ENCODE results near the gene NR1D2. TPM values are rescaled to one million over a fixed set of nuclear protein-coding genes. Genes with fewer than 3 reads are reported as not detected.

NR1D2 gene
- polyA plus RNA-seq, 3 donors = 4.1 to 5.4 (median 5.3) TPM

DNA sequence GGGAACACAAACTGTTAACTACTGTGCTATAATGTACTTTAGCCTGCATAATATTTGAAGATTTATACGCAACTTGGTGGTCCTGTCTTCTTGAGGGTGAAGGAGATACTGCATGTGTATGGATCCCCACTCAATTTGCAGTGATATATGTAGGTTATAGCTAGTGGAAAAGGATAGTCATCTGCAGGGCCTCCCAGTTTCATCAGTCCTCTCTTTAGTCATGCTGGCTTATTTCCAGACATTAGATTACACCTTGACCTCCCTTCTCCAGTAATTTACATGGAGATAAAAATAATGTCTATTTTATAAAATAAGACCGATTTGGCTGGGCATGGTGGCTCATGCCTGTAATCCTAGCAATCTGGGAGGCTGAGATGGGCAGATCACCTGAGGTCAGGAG is 3.7 kb downstream of the NR1D2 start:
- no peak overlapping the region for H2AFZ ChIP-seq (ENCODE audit: insufficient read depth, low read depth, low read length, poor library complexity, severe bottlenecking)
- peaks cover 41% of the 10 kb centered on the region for H4K20me1 ChIP-seq (ENCODE audit: insufficient read depth, low read length)
- no peak overlapping the region for H3K4me3 Mint-ChIP-seq
- no peak overlapping the region for H3K4me2 ChIP-seq (replicated peaks; ENCODE audit: extremely low read depth, low read length, poor library complexity, severe bottlenecking)
- H3K9ac ChIP-seq (ENCODE audit: insufficient read depth, low read length, poor library complexity, severe bottlenecking) = no peak overlapping the region
- intact Hi-C loops (cut with micrococcal nuclease) = loop anchor here in 1 of 2 donors (10.0 kb wide), 2 partner anchors 744 to 1716 kb away; partner anchors contain the start of genes TOP2B and UBE2E2
- H3K36me3 Mint-ChIP-seq = peaks cover 4 to 5% of the 10 kb centered on the region in 2 donors
- H3K27me3 Mint-ChIP-seq (ENCODE audit: low read depth in 3 of 3) = peaks cover 7 to 9% (median 8%) of the 10 kb centered on the region in 3 donors
- no peaks in the 10 kb centered on the region for H3K36me3 ChIP-seq (replicated peaks in 1 of 2; ENCODE audit: control insufficient read depth in 1 of 2, insufficient read depth in 2 of 2, low read length in 2 of 2)
- H3K79me2 ChIP-seq (ENCODE audit: insufficient read depth, low read length) = peaks cover 40% of the 10 kb centered on the region
- H3K4me3 ChIP-seq (replicated peaks in 1 of 3; ENCODE audit: low read depth in 2 of 3, low read length in 3 of 3) = no peak overlapping the region
- H3K9me3 Mint-ChIP-seq = no peaks in the 10 kb centered on the region
- H3K4me1 Mint-ChIP-seq = peaks cover 35% of the 10 kb centered on the region
- WGBS (ENCODE audit: insufficient coverage) = no CpG with 5 or more reads among the region's 2 CpGs
- H3K27ac Mint-ChIP-seq = peak overlapping the region in 1 of 7 donors; percentile 43
- no peaks in the 10 kb centered on the region for H3K9me3 ChIP-seq (replicated peaks in 1 of 2; ENCODE audit: control insufficient read depth in 1 of 2, insufficient read depth in 1 of 2, low read length in 2 of 2)
- H3K27me3 ChIP-seq (ENCODE audit: control insufficient read depth in 2 of 2, insufficient read depth in 2 of 2, low read length in 2 of 2) = peaks cover 6 to 8% of the 10 kb centered on the region in 2 donors
- peaks cover 27 to 29% of the 10 kb centered on the region in 2 donors for H3K4me1 ChIP-seq (ENCODE audit: control insufficient read depth in 1 of 2, insufficient read depth in 2 of 2, low read length in 2 of 2)
- TF ChIP-seq, protein P1, sequence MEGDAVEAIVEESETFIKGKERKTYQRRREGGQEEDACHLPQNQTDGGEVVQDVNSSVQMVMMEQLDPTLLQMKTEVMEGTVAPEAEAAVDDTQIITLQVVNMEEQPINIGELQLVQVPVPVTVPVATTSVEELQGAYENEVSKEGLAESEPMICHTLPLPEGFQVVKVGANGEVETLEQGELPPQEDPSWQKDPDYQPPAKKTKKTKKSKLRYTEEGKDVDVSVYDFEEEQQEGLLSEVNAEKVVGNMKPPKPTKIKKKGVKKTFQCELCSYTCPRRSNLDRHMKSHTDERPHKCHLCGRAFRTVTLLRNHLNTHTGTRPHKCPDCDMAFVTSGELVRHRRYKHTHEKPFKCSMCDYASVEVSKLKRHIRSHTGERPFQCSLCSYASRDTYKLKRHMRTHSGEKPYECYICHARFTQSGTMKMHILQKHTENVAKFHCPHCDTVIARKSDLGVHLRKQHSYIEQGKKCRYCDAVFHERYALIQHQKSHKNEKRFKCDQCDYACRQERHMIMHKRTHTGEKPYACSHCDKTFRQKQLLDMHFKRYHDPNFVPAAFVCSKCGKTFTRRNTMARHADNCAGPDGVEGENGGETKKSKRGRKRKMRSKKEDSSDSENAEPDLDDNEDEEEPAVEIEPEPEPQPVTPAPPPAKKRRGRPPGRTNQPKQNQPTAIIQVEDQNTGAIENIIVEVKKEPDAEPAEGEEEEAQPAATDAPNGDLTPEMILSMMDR (IDR thresholded peaks at IDR 0.05) = no peak
- no peak for DNase-seq
- H3K27ac ChIP-seq (ENCODE audit: low read depth in 1 of 2, low read length in 2 of 2) = no peak overlapping the region

GRCh38 chr3:23949784-23950183 is 4.7 kb downstream of the NR1D2 start:
- peak overlapping the region; percentile 57 for H3K4me2 ChIP-seq (replicated peaks; ENCODE audit: extremely low read depth, low read length, poor library complexity, severe bottlenecking)
- intact Hi-C loops (cut with micrococcal nuclease) = loop anchor here in 1 of 2 donors (10.0 kb wide), 2 partner anchors 745 to 1715 kb away; partner anchors contain the start of genes TOP2B and UBE2E2
- Mint-ChIP-seq H3K27me3 (ENCODE audit: low read depth in 3 of 3) (no peaks in the 10 kb centered on the region), H3K9me3 (no peaks in the 10 kb centered on the region), H3K27ac (peak overlapping the region in 6 of 7 donors; percentile 33 to 85 (median 81)), H3K4me3 (peak overlapping the region in 1 of 2 donors; percentile 57), H3K36me3 (peaks cover 5 to 9% of the 10 kb centered on the region in 2 donors), H3K4me1 (peaks cover 26% of the 10 kb centered on the region)
- TF ChIP-seq, protein P1 (IDR thresholded peaks at IDR 0.05) = no peak
- H3K27ac ChIP-seq (ENCODE audit: low read depth in 1 of 2, low read length in 2 of 2) = peak overlapping the region in 1 of 2 donors; percentile 67
- peaks cover 52% of the 10 kb centered on the region for H4K20me1 ChIP-seq (ENCODE audit: insufficient read depth, low read length)
- peak overlapping the region in 2 of 3 experiments; percentile 40 to 68 for H3K4me3 ChIP-seq (replicated peaks in 1 of 3; ENCODE audit: low read depth in 2 of 3, low read length in 3 of 3)
- H3K27me3 ChIP-seq (ENCODE audit: control insufficient read depth in 2 of 2, insufficient read depth in 2 of 2, low read length in 2 of 2) = no peaks in the 10 kb centered on the region
- peaks cover 0 to 6% of the 10 kb centered on the region in 2 donors for H3K36me3 ChIP-seq (replicated peaks in 1 of 2; ENCODE audit: control insufficient read depth in 1 of 2, insufficient read depth in 2 of 2, low read length in 2 of 2)
- H3K79me2 ChIP-seq (ENCODE audit: insufficient read depth, low read length) = peaks cover 40% of the 10 kb centered on the region
- H3K9me3 ChIP-seq (replicated peaks in 1 of 2; ENCODE audit: control insufficient read depth in 1 of 2, insufficient read depth in 1 of 2, low read length in 2 of 2) = no peaks in the 10 kb centered on the region
- no peak overlapping the region for H3K9ac ChIP-seq (ENCODE audit: insufficient read depth, low read length, poor library complexity, severe bottlenecking)
- no peak for DNase-seq
- H3K4me1 ChIP-seq (ENCODE audit: control insufficient read depth in 1 of 2, insufficient read depth in 2 of 2, low read length in 2 of 2) = peaks cover 20 to 25% of the 10 kb centered on the region in 2 donors
- H2AFZ ChIP-seq (ENCODE audit: insufficient read depth, low read depth, low read length, poor library complexity, severe bottlenecking) = peak overlapping the region; percentile 9
